Measurements from ENCODE around the gene PACSIN1.

DNA sequence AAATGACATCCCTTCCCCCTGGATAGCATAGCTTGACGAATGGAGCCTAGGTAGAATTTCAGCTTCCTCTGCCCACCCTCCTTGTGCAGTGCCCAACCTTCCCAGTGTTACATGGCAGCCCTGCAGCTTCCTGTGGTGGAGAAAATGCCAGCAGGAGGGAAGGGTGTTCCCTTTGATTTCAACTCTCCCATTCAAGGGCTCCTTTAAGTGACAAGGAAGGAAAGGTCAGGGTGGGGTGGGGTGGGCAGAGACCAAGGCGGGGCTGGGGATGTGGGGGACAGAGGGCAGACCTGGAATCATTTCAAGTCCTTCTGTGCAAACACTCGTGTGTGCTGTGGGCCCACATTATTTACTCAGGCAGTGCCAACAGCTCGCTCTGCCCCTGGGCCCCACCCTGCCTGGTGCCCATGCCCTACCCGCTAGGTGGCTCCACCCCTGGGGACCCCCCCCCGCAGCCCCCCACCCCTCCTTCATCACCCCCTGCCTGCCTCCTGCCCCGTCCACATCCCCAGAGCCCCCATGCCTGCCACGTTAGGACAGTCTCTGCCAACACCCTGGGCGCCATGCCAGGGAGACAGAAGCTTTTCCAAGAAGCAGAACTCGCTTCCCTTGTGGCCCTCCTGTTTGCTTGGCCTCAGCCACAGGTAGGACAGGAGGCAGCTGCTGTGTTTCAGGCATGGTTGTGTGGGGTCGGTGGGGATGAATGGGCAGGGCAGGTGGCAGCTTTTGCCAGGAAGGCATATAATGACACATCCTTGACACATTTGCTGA, 80.9 kb downstream of the PACSIN1 start:
- TF ChIP-seq, protein P1, sequence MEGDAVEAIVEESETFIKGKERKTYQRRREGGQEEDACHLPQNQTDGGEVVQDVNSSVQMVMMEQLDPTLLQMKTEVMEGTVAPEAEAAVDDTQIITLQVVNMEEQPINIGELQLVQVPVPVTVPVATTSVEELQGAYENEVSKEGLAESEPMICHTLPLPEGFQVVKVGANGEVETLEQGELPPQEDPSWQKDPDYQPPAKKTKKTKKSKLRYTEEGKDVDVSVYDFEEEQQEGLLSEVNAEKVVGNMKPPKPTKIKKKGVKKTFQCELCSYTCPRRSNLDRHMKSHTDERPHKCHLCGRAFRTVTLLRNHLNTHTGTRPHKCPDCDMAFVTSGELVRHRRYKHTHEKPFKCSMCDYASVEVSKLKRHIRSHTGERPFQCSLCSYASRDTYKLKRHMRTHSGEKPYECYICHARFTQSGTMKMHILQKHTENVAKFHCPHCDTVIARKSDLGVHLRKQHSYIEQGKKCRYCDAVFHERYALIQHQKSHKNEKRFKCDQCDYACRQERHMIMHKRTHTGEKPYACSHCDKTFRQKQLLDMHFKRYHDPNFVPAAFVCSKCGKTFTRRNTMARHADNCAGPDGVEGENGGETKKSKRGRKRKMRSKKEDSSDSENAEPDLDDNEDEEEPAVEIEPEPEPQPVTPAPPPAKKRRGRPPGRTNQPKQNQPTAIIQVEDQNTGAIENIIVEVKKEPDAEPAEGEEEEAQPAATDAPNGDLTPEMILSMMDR (optimal IDR thresholded peaks at IDR 0.05 in 1 of 3, IDR thresholded peaks at IDR 0.05 in 1 of 3, conservative IDR thresholded peaks at IDR 0.05 in 1 of 3; ENCODE audit: extremely low read depth in 1 of 3, insufficient read depth in 2 of 3, low read length in 3 of 3), result no peak
- TF ChIP-seq EZH2 (IDR thresholded peaks at IDR 0.05; ENCODE audit: low read length), result no peak

Measured in keratinocyte (primary cell).